ENCODE data around the gene ZBTB49. TPM values are rescaled to one million over a fixed set of nuclear protein-coding genes. Genes with fewer than 3 reads are reported as not detected.

Gene ZBTB49
- total RNA-seq, 4 donors from 2014 or later, result 2.4 to 11.2 (median 6.0) TPM

DNA sequence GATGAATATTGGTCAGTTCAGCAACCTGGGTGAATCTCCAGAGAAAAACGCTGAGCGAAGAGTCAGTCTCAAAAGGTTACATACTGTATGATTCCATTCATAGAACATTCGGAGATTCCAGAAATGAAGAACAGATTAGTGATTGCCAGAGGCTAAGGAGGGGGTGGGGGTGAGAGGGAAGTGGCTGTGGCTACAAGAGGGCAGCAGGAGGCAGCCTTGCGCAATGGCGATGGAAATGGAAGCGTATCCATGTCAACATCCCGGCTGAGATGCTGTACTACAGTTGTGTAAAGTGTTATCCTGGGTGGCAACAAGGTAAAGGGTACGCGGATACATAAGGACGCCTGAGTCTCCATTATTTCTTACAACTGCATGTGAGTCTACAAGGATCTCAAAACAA lies 18.1 kb upstream of the ZBTB49 start:
- Histone ChIP-seq H3K4me3 (no peak overlapping the region), H3K36me3 (peaks cover 0 to 24% (median 8%) of the 10 kb centered on the region in 4 donors), H3K4me1 (no peaks in the 10 kb centered on the region), H3K27ac (no peak overlapping the region), H3K9me3 (no peaks in the 10 kb centered on the region), H3K27me3 (no peaks in the 10 kb centered on the region)
- DNase-seq, result no peak
- intact Hi-C loops (cut with DNase I; ENCODE audit: low total_unique reads), result no loop called here
- WGBS, 2 donors (ENCODE audit: low coverage in 1 of 2), result 86 to 90% methylated on average over 8 to 10 of the region's 10 CpGs
- in situ Hi-C loops (cut with MboI; ENCODE audit: low pct_ligation_motif_present in 1 of 4, low pct_unique_long_range_greater_than_20kb in 1 of 4, low sequenced_read_pairs in 3 of 4), result no loop called here
- TF ChIP-seq POLR2A (IDR thresholded peaks at IDR 0.05) (no peak), EP300 (IDR thresholded peaks at IDR 0.05; ENCODE audit: low read depth) (no peak), POLR2AphosphoS5 (IDR thresholded peaks at IDR 0.05) (no peak)
- TF ChIP-seq, protein P1, sequence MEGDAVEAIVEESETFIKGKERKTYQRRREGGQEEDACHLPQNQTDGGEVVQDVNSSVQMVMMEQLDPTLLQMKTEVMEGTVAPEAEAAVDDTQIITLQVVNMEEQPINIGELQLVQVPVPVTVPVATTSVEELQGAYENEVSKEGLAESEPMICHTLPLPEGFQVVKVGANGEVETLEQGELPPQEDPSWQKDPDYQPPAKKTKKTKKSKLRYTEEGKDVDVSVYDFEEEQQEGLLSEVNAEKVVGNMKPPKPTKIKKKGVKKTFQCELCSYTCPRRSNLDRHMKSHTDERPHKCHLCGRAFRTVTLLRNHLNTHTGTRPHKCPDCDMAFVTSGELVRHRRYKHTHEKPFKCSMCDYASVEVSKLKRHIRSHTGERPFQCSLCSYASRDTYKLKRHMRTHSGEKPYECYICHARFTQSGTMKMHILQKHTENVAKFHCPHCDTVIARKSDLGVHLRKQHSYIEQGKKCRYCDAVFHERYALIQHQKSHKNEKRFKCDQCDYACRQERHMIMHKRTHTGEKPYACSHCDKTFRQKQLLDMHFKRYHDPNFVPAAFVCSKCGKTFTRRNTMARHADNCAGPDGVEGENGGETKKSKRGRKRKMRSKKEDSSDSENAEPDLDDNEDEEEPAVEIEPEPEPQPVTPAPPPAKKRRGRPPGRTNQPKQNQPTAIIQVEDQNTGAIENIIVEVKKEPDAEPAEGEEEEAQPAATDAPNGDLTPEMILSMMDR (IDR thresholded peaks at IDR 0.05), result no peak

DNA sequence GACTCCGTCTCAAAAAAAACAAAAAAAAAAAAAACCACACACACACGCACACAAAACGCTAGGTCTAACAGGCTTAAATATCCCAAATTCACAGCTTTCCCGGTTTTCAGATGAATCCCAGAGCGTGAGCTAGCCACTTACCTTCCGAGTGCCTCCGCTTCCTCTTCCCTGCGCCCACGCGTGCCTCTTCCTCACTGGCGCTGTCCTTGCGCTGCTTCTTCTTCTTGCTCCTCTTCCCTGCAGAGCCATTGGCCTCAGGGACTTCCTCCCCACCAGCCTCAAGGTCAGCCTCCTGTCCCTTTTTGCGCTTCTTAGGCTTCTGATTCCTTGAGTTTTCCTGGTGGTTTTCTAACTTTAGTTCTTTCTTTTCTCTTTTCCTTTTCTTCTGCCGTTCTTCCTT lies 15.8 kb upstream of the ZBTB49 start:
- 89% methylated on average over 11 to 14 of the region's 14 CpGs for WGBS, 2 donors (ENCODE audit: low coverage in 1 of 2)
- in situ Hi-C loops (cut with MboI; ENCODE audit: low pct_ligation_motif_present in 1 of 4, low pct_unique_long_range_greater_than_20kb in 1 of 4, low sequenced_read_pairs in 3 of 4), result no loop called here

DNA sequence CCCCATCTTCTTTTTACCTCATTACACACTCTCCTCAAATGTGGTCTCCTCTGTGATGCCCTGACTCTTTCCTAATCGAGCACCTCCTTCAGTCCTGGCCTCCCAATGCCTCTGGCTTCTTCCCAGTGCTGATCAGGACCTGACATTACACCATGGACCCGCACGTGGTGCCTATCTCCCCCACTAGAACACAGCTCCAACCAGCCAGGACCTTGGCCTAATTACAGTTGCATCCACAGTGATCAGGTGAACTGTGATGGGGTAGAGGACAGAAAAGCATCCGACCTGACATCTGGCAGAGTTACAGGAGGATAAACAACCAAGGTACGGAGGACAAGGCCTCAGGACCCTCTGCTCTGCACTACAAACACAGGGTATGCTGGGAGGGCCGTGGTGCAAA lies 12.5 kb upstream of the ZBTB49 start:
- H3K27ac ChIP-seq, result no peak overlapping the region
- no peak for DNase-seq
- intact Hi-C loops (cut with DNase I; ENCODE audit: low total_unique reads) (no loop called here), in situ Hi-C loops (cut with MboI; ENCODE audit: low pct_ligation_motif_present in 1 of 4, low pct_unique_long_range_greater_than_20kb in 1 of 4, low sequenced_read_pairs in 3 of 4) (no loop called here)
- 50 to 77% methylated on average over 2 to 6 of the region's 6 CpGs for WGBS, 2 donors (ENCODE audit: low coverage in 1 of 2)
- H3K4me3 ChIP-seq, result no peak overlapping the region
- no peak for TF ChIP-seq EP300 (IDR thresholded peaks at IDR 0.05; ENCODE audit: low read depth)
- TF ChIP-seq POLR2A (IDR thresholded peaks at IDR 0.05), result no peak
- no peak for TF ChIP-seq POLR2AphosphoS5 (IDR thresholded peaks at IDR 0.05)
- TF ChIP-seq, protein P1 (IDR thresholded peaks at IDR 0.05), result no peak
- no peaks in the 10 kb centered on the region for H3K27me3 ChIP-seq
- H3K36me3 ChIP-seq, result peaks cover 0 to 56% (median 24%) of the 10 kb centered on the region in 4 donors
- H3K4me1 ChIP-seq, result no peaks in the 10 kb centered on the region
- H3K9me3 ChIP-seq, result no peaks in the 10 kb centered on the region

More for the DNA sequence above, 15.8 kb upstream of the ZBTB49 start:
- intact Hi-C loops (cut with DNase I; ENCODE audit: low total_unique reads), result no loop called here
- no peaks in the 10 kb centered on the region for H3K9me3 ChIP-seq
- H3K36me3 ChIP-seq, result peaks cover 0 to 38% (median 12%) of the 10 kb centered on the region in 4 donors
- H3K4me1 ChIP-seq, result no peaks in the 10 kb centered on the region
- no peak for TF ChIP-seq POLR2A (IDR thresholded peaks at IDR 0.05)
- TF ChIP-seq, protein P1 (IDR thresholded peaks at IDR 0.05), result no peak
- no peak for TF ChIP-seq EP300 (IDR thresholded peaks at IDR 0.05; ENCODE audit: low read depth)
- TF ChIP-seq POLR2AphosphoS5 (IDR thresholded peaks at IDR 0.05), result no peak
- no peaks in the 10 kb centered on the region for H3K27me3 ChIP-seq
- H3K27ac ChIP-seq, result no peak overlapping the region
- DNase-seq, result no peak
- H3K4me3 ChIP-seq, result no peak overlapping the region

DNA sequence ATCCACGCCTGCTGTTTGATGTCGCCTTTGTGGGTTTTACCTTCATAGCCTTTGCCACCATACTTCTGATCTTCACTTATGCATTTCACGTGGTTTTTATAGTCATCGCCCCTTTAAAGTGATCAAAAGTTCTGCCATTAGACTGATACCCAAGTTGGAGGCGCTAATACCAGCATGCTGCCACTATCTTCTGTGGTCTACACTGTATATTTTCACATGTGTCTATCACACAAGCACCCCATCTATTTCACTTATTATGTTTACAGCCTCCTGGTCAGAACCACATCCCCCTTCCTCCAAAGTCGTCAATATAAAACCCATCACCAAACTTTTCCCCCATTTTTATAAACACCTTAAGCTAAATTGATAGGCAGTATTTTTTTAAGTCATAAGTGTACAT lies 8.3 kb upstream of the ZBTB49 start:
- H3K36me3 ChIP-seq, result peaks cover 0 to 44% (median 17%) of the 10 kb centered on the region in 4 donors

More for the DNA sequence above, 8.3 kb upstream of the ZBTB49 start:
- TF ChIP-seq POLR2A (IDR thresholded peaks at IDR 0.05) (no peak), EP300 (IDR thresholded peaks at IDR 0.05; ENCODE audit: low read depth) (no peak), POLR2AphosphoS5 (IDR thresholded peaks at IDR 0.05) (no peak)
- TF ChIP-seq, protein P1 (IDR thresholded peaks at IDR 0.05), result no peak
- intact Hi-C loops (cut with DNase I; ENCODE audit: low total_unique reads), result no loop called here
- no peaks in the 10 kb centered on the region for H3K4me1 ChIP-seq
- no peaks in the 10 kb centered on the region for H3K27me3 ChIP-seq
- WGBS, 2 donors (ENCODE audit: low coverage in 1 of 2), result 88 to 90% methylated on average over 6 of the region's 6 CpGs
- in situ Hi-C loops (cut with MboI; ENCODE audit: low pct_ligation_motif_present in 1 of 4, low pct_unique_long_range_greater_than_20kb in 1 of 4, low sequenced_read_pairs in 3 of 4), result no loop called here
- DNase-seq, result no peak
- no peak overlapping the region for H3K27ac ChIP-seq
- no peaks in the 10 kb centered on the region for H3K9me3 ChIP-seq
- H3K4me3 ChIP-seq, result no peak overlapping the region
